Renal cortical epithelial cell (primary cell): Measurements from ENCODE around the gene FBXO3. TPM values are rescaled to one million over a fixed set of nuclear protein-coding genes. Genes with fewer than 3 reads are reported as not detected.

Experiments used
- DNase-seq: peaks from one replicate; pipeline ENCODE4 v3.0.0-alpha.2; 2011; ENCODE audit warnings: low read depth
- total RNA-seq: library from RNA; depleted of rRNA; stranded (reverse); fragments of >200 nt; gene quantifications from 2 replicates; pipeline ENCODE4 v1.2.3, GENCODE V29; 2014

The FBXO3 gene
- total RNA-seq, 1 donor from 2014 or later: 57.1 TPM

- peak; percentile 85 for DNase-seq
These were observed 72.8 kb downstream of the FBXO3 start for GRCh38 chr11:33701302-33702230.

- peak; percentile 81 for DNase-seq
These were observed 73.6 kb downstream of the FBXO3 start, which contains the start of gene C11orf91 for GRCh38 chr11:33700502-33701271. TSS of gene C11orf91 (minus strand) at chr11:33700826. CDS start at chr11:33700740, 86 bp downstream.

- DNase-seq: no peak
These were observed 74.2 kb downstream of the FBXO3 start for GRCh38 chr11:33700063-33700501.

- DNase-seq: no peak
These were observed 74.7 kb downstream of the FBXO3 start for GRCh38 chr11:33699515-33700062.

GRCh38 chr11:33698921-33699320 is 75.4 kb downstream of the FBXO3 start:
- DNase-seq: no peak

- no peak for DNase-seq
These were observed 76.3 kb downstream of the FBXO3 start for GRCh38 chr11:33697997-33698396.

- DNase-seq: peak; percentile 51
These were observed 77.2 kb downstream of the FBXO3 start for GRCh38 chr11:33696931-33697638.

GRCh38 chr11:33696411-33696810 is 77.9 kb downstream of the FBXO3 start:
- DNase-seq: no peak

GRCh38 chr11:33695051-33695566 is 79.2 kb downstream of the FBXO3 start:
- peak; percentile 79 for DNase-seq

GRCh38 chr11:33694346-33695050 is 79.8 kb downstream of the FBXO3 start:
- no peak for DNase-seq

- no peak for DNase-seq
These were observed 81.8 kb downstream of the FBXO3 start for GRCh38 chr11:33692541-33692940.

- peak; percentile 99 for DNase-seq
These were observed 82.3 kb downstream of the FBXO3 start for GRCh38 chr11:33692013-33692504.

GRCh38 chr11:33691066-33691864 is 83.1 kb downstream of the FBXO3 start:
- peak; percentile 85 for DNase-seq

Other genes with a start within 250 kb of the FBXO3 start
- gene C11orf91, start 73.7 kb downstream of the FBXO3 start, total RNA-seq: not detected in 2 replicates
- gene CD59, start 38.1 kb downstream of the FBXO3 start, total RNA-seq: 686 and 725 TPM in 2 replicates
- 0.55 and 4.3 TPM in 2 replicates for gene LMO2, start 117.6 kb upstream of the FBXO3 start, total RNA-seq